IPS-NIHi11 (cell line): ENCODE data around the gene MED4.
A peak's percentile ranks its signal among the peaks of the same experiment; 100 is the strongest.

Source experiments
- DNase-seq: peaks from one replicate; pipeline ENCODE4 v3.0.0; 2012; ENCODE audit warnings: mixed read lengths, low spot score

MED4 gene

GRCh38 chr13:48037346-48038173, 57.3 kb downstream of the MED4 start, which contains the start of gene NUDT15:
Gene NUDT15, plus strand, starts transcription at chr13:48037726. Its CDS starts 21 bp downstream, at chr13:48037747.
- peak; percentile 96 for DNase-seq

- DNase-seq = no peak
Measured at GRCh38 chr13:48029859-48030258, 65.0 kb downstream of the MED4 start.

- DNase-seq = no peak
Measured at GRCh38 chr13:48028066-48028465, 66.8 kb downstream of the MED4 start.
